Activated T-helper 2 cell treated with anti-CD3 and anti-CD28 coated beads, Interferon-gamma antibody, Interleukin-2, Interleukin-4, amounts not matched to agents 10 μg/mL and 5 μg/mL and 100 μg/mL, durations not matched to agents 14 hours and 24 hours and 36 hours (primary cell): ENCODE results near the gene AGAP2. TPM values are rescaled to one million over a fixed set of nuclear protein-coding genes. Genes with fewer than 3 reads are reported as not detected.

Source experiments
- DNase-seq: peaks from one replicate; pipeline ENCODE4 v3.0.0; 2021; ENCODE audit warnings: low spot score
- H3K27ac Mint-ChIP-seq: one replicate; pipeline ENCODE4 v1.8.0; 2021; ENCODE audit warnings: mixed read lengths
- H3K27me3 Mint-ChIP-seq: one replicate; pipeline ENCODE4 v1.8.0; 2021; ENCODE audit warnings: low read depth, mixed read lengths
- H3K36me3 Mint-ChIP-seq: one replicate; pipeline ENCODE4 v1.8.0; 2021; ENCODE audit warnings: low read depth, mixed read lengths
- H3K4me1 Mint-ChIP-seq: one replicate; pipeline ENCODE4 v1.8.0; 2021; ENCODE audit warnings: low read depth, mixed read lengths
- H3K4me3 Mint-ChIP-seq: one replicate; pipeline ENCODE4 v1.8.0; 2021; ENCODE audit warnings: low read depth, mild to moderate bottlenecking, moderate library complexity, mixed read lengths
- H3K9me3 Mint-ChIP-seq: one replicate; pipeline ENCODE4 v1.8.0; 2021; ENCODE audit warnings: mixed read lengths
- intact Hi-C: fragments of 100-400 bp; cut with micrococcal nuclease; formaldehyde crosslinking; loops from one replicate; pipeline ENCODE4 v1.15.1; 2023
- total RNA-seq: library from RNA; stranded (reverse); gene quantifications from 2 replicates; pipeline ENCODE4 v1.2.3, GENCODE V29; 2022

AGAP2 gene
- total RNA-seq, 1 donor from 2014 or later: 29.0 TPM

- H3K27ac Mint-ChIP-seq: peak overlapping the region; percentile 51
- H3K36me3 Mint-ChIP-seq: peaks cover 38% of the 10 kb centered on the region
- H3K4me3 Mint-ChIP-seq: peak overlapping the region; percentile 84
- DNase-seq: peak; percentile 64
- peaks cover 2% of the 10 kb centered on the region for H3K27me3 Mint-ChIP-seq
- H3K9me3 Mint-ChIP-seq: no peaks in the 10 kb centered on the region
- intact Hi-C loops: loop anchor here (1.0 to 5.0 kb wide), 2 partner anchors 26 to 151 kb away; partner anchors contain the start of gene TSFM
- peaks cover 43% of the 10 kb centered on the region for H3K4me1 Mint-ChIP-seq
Observed at GRCh38 chr12:57756406-57757341, 18.1 kb upstream of the AGAP2 start.

DNA sequence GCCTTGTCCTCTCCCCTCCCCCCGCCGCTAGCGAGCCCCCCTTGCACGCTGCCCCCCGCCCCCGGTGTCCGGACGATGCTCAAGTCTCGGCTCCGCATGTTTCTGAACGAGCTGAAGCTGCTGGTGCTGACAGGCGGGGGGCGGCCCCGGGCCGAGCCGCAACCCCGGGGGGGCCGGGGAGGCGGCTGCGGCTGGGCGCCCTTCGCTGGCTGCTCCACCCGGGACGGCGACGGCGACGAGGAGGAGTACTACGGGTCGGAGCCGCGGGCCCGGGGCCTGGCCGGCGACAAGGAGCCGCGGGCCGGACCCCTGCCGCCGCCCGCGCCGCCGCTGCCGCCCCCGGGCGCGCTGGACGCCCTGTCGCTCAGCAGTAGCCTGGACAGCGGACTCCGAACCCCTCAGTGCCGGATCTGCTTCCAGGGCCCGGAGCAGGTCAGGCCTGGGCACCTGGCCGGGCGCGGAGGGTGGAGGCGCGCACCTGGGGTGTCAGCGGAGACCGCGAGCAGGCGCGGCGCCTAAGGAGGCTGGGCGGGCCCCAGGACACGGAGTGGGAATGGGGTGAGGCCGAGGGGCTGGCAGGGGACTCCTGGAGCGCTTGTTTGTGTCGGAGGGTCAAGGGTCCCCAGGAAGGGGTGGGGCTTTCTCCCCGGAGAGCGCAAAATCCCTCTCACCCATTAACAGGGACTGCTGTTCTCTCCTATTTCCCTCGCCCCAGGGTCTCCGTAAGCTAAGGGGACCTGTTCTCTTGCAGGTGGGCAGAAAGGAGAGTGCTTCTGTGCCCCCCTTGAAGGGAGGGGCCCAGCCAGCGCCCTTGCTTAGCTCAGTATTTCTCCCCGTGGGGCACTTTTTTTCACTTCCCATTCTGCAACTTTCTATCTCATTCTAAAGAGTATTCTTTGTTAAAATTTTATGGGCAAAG is 17.2 kb upstream of the AGAP2 start:
- H3K4me3 Mint-ChIP-seq: peak overlapping the region; percentile 84
- no peaks in the 10 kb centered on the region for H3K9me3 Mint-ChIP-seq
- peaks cover 2% of the 10 kb centered on the region for H3K27me3 Mint-ChIP-seq
- intact Hi-C loops: loop anchor here (1.0 to 5.0 kb wide), 2 partner anchors 27 to 152 kb away; partner anchors contain the start of gene TSFM
- no peak overlapping the region for H3K27ac Mint-ChIP-seq
- no peak for DNase-seq
- peaks cover 39% of the 10 kb centered on the region for H3K36me3 Mint-ChIP-seq
- H3K4me1 Mint-ChIP-seq: peaks cover 51% of the 10 kb centered on the region

GRCh38 chr12:57755194-57755453 is 16.6 kb upstream of the AGAP2 start:
- no peaks in the 10 kb centered on the region for H3K9me3 Mint-ChIP-seq
- intact Hi-C loops: loop anchor here (5.0 kb wide), 1 partner anchor 152 kb away; no protein-coding TSS in a partner anchor
- peaks cover 55% of the 10 kb centered on the region for H3K4me1 Mint-ChIP-seq
- H3K36me3 Mint-ChIP-seq: peaks cover 43% of the 10 kb centered on the region
- DNase-seq: no peak
- no peak overlapping the region for H3K4me3 Mint-ChIP-seq
- no peak overlapping the region for H3K27ac Mint-ChIP-seq
- H3K27me3 Mint-ChIP-seq: peaks cover 2% of the 10 kb centered on the region

- peak; percentile 81 for DNase-seq
- H3K4me3 Mint-ChIP-seq: peak within 1 kb of the TSS; percentile 87
- peaks cover 2% of the 10 kb centered on the region for H3K27me3 Mint-ChIP-seq
- peaks cover 41% of the 10 kb centered on the region for H3K36me3 Mint-ChIP-seq
- no peaks in the 10 kb centered on the region for H3K9me3 Mint-ChIP-seq
- intact Hi-C loops: loop anchor here (5.0 kb wide), 1 partner anchor 153 kb away; no protein-coding TSS in a partner anchor
- H3K27ac Mint-ChIP-seq: peak within 1 kb of the TSS; percentile 41
- peaks cover 55% of the 10 kb centered on the region for H3K4me1 Mint-ChIP-seq
Observed at GRCh38 chr12:57754411-57755193, 16.1 kb upstream of the AGAP2 start, which contains the start of gene MARCHF9. Gene MARCHF9, plus strand, starts transcription at chr12:57755103. Its CDS starts 426 bp downstream, at chr12:57755529.

GRCh38 chr12:57753756-57754337 is 15.3 kb upstream of the AGAP2 start:
- H3K36me3 Mint-ChIP-seq: peaks cover 42% of the 10 kb centered on the region
- DNase-seq: no peak
- peak overlapping the region; percentile 87 for H3K4me3 Mint-ChIP-seq
- H3K9me3 Mint-ChIP-seq: no peaks in the 10 kb centered on the region
- H3K27ac Mint-ChIP-seq: peak overlapping the region; percentile 24
- intact Hi-C loops: no loop called here
- peaks cover 2% of the 10 kb centered on the region for H3K27me3 Mint-ChIP-seq
- H3K4me1 Mint-ChIP-seq: peaks cover 55% of the 10 kb centered on the region

GRCh38 chr12:57752668-57753000 is 14.1 kb upstream of the AGAP2 start:
- no peak for DNase-seq
- intact Hi-C loops: loop anchor here (1.0 kb wide), 5 partner anchors 8 to 230 kb away; partner anchors contain the start of genes EEF1AKMT3, MBD6 and METTL1
- H3K4me3 Mint-ChIP-seq: peak overlapping the region; percentile 94
- H3K27me3 Mint-ChIP-seq: peaks cover 2% of the 10 kb centered on the region
- peak overlapping the region; percentile 92 for H3K27ac Mint-ChIP-seq
- no peaks in the 10 kb centered on the region for H3K9me3 Mint-ChIP-seq
- peaks cover 47% of the 10 kb centered on the region for H3K36me3 Mint-ChIP-seq
- H3K4me1 Mint-ChIP-seq: peaks cover 51% of the 10 kb centered on the region

DNA sequence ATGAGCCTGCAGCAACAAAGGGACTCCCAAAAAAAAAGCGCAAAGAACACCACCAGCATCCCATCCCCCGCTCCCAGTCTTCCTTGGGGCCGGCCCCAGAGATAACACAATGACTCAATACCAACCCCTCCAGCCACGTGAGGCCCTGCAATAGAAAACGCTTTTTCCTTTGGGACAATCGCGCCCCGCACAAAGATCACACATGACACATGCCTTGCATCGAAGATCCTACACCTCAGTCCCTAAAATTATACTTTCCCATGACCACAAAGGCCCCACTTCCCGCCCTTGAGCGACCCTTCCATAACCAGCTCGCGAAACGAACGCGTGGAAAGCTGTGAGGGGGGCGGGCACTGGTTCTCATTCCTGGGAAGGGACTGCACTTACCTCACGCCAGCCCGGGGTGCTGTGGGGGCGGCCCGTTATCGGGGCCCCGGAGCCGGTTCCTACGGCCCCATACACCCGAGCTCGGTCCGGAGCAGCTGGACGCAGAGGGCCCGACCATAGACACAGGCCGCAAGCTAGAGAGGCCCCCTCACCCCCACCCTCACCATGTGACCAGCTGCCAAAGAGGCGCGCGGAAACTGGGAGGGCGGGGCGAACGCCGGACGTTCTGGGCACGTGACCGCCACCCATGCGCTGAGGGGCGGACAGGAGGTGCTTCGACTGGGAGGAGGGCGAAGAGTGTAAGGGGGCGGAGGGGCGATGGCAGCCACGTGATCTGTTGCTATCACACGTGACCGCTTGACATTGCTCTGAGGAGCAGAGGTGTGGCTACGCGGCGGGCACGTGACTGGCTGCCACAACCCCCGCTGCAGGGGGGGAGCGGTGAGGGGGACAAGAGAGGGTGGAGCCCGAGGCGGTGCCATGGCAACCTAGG is 13.5 kb upstream of the AGAP2 start, which contains the start of gene CDK4:
Gene CDK4 (minus strand): TSS at position 523 of the 880 bp plus-strand sequence. CDS start 593 bp downstream, outside the sequence.
- H3K9me3 Mint-ChIP-seq: no peaks in the 10 kb centered on the region
- intact Hi-C loops: loop anchor here (1.0 kb wide), 5 partner anchors 8 to 230 kb away; partner anchors contain the start of genes EEF1AKMT3, MBD6 and METTL1
- H3K27me3 Mint-ChIP-seq: peaks cover 2% of the 10 kb centered on the region
- H3K27ac Mint-ChIP-seq: peak within 1 kb of the TSS; percentile 92
- peaks cover 51% of the 10 kb centered on the region for H3K36me3 Mint-ChIP-seq
- DNase-seq: peak; percentile 99
- peaks cover 50% of the 10 kb centered on the region for H3K4me1 Mint-ChIP-seq
- peak within 1 kb of the TSS; percentile 94 for H3K4me3 Mint-ChIP-seq

DNA sequence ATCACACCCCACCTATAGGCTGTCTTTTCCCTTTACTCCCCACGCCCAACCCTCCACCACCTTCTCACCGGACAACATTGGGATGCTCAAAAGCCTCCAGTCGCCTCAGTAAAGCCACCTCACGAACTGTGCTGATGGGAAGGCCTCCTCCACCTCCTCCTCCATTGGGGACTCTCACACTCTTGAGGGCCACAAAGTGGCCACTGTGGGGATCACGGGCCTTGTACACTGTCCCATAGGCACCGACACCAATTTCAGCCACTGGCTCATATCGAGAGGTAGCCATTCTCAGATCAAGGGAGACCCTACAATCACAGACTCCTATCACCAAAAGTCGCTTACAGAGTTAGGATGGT is 12.9 kb upstream of the AGAP2 start:
- Mint-ChIP-seq H3K9me3 (no peaks in the 10 kb centered on the region), H3K36me3 (peaks cover 52% of the 10 kb centered on the region), H3K27me3 (no peaks in the 10 kb centered on the region), H3K4me3 (peak overlapping the region; percentile 94), H3K4me1 (peaks cover 45% of the 10 kb centered on the region), H3K27ac (peak overlapping the region; percentile 92)
- no peak for DNase-seq
- intact Hi-C loops: no loop called here

- H3K4me3 Mint-ChIP-seq: peak overlapping the region; percentile 94
- peak overlapping the region; percentile 92 for H3K27ac Mint-ChIP-seq
- no peaks in the 10 kb centered on the region for H3K27me3 Mint-ChIP-seq
- H3K4me1 Mint-ChIP-seq: peaks cover 47% of the 10 kb centered on the region
- no peaks in the 10 kb centered on the region for H3K9me3 Mint-ChIP-seq
- DNase-seq: no peak
- peaks cover 58% of the 10 kb centered on the region for H3K36me3 Mint-ChIP-seq
- intact Hi-C loops: no loop called here
Observed at GRCh38 chr12:57750561-57751431, 12.3 kb upstream of the AGAP2 start.

DNA sequence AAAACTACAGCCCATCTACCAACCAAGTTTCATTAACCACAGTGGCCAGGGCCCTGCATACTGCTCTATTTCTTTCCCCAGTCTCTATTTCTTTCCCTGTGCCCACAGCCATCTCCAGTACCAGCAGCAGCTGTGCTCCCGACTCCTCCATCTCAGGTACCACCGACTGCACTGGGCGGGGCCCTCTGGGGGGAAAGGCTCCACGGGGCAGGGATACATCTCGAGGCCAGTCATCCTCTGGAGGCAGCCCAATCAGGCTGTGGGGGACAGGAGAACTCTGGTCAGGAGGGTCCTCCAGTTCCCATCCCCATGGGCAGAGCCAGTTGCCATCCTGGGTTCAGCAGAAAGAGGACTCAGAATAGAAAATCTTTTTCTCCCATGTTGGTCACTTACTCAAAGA is 10.5 kb upstream of the AGAP2 start:
- DNase-seq: no peak
- Mint-ChIP-seq H3K4me1 (peaks cover 49% of the 10 kb centered on the region), H3K27ac (no peak overlapping the region), H3K4me3 (no peak overlapping the region), H3K27me3 (no peaks in the 10 kb centered on the region), H3K36me3 (peaks cover 62% of the 10 kb centered on the region), H3K9me3 (no peaks in the 10 kb centered on the region)
- intact Hi-C loops: no loop called here
